NOMO-1 treated with dmso at 0.1 percent for 144 hours (cell line): ENCODE results near the gene RALGAPA2.

Experiments used
- DNase-seq: peaks from one replicate; lab custom pipeline; 2025; ENCODE audit not compliant: unreplicated experiment; lab: John Stamatoyannopoulos, UW

Gene RALGAPA2

GRCh38 chr20:20582734-20583133 lies 129.7 kb downstream of the RALGAPA2 start:
- DNase-seq: no peak

- no peak for DNase-seq
Measured at GRCh38 chr20:20580139-20580538, 132.3 kb downstream of the RALGAPA2 start.

GRCh38 chr20:20578838-20579237 lies 133.6 kb downstream of the RALGAPA2 start:
- no peak for DNase-seq

- no peak for DNase-seq
Measured at GRCh38 chr20:20573797-20574196, 138.6 kb downstream of the RALGAPA2 start.

- DNase-seq: no peak
Measured at GRCh38 chr20:20571068-20571780, 141.2 kb downstream of the RALGAPA2 start.

GRCh38 chr20:20568604-20569205 lies 143.7 kb downstream of the RALGAPA2 start:
- no peak for DNase-seq

GRCh38 chr20:20567712-20568111 lies 144.7 kb downstream of the RALGAPA2 start:
- no peak for DNase-seq

GRCh38 chr20:20566516-20566915 lies 145.9 kb downstream of the RALGAPA2 start:
- DNase-seq: no peak

GRCh38 chr20:20564279-20564678 lies 148.2 kb downstream of the RALGAPA2 start:
- DNase-seq: no peak

GRCh38 chr20:20562507-20562906 lies 149.9 kb downstream of the RALGAPA2 start:
- no peak for DNase-seq

- DNase-seq: no peak
Measured at GRCh38 chr20:20561841-20562240, 150.6 kb downstream of the RALGAPA2 start.

GRCh38 chr20:20561172-20561571 lies 151.3 kb downstream of the RALGAPA2 start:
- no peak for DNase-seq

GRCh38 chr20:20557406-20557805 lies 155.0 kb downstream of the RALGAPA2 start:
- DNase-seq: no peak

GRCh38 chr20:20555838-20556237 lies 156.6 kb downstream of the RALGAPA2 start:
- no peak for DNase-seq

- DNase-seq: no peak
Measured at GRCh38 chr20:20554951-20555350, 157.5 kb downstream of the RALGAPA2 start.

- no peak for DNase-seq
Measured at GRCh38 chr20:20553541-20553940, 158.9 kb downstream of the RALGAPA2 start.

- no peak for DNase-seq
Measured at GRCh38 chr20:20552076-20552475, 160.4 kb downstream of the RALGAPA2 start.

GRCh38 chr20:20551409-20551808 lies 161.0 kb downstream of the RALGAPA2 start:
- no peak for DNase-seq

- no peak for DNase-seq
Measured at GRCh38 chr20:20549704-20550103, 162.7 kb downstream of the RALGAPA2 start.

- no peak for DNase-seq
Measured at GRCh38 chr20:20549267-20549612, 163.2 kb downstream of the RALGAPA2 start.

GRCh38 chr20:20548527-20549266 lies 163.7 kb downstream of the RALGAPA2 start:
- no peak for DNase-seq

- DNase-seq: no peak
Measured at GRCh38 chr20:20547876-20548266, 164.6 kb downstream of the RALGAPA2 start.
